Measurements from ENCODE around the gene G2E3. TPM values are rescaled to one million over a fixed set of nuclear protein-coding genes. Genes with fewer than 3 reads are reported as not detected.

Gene G2E3
- total and polyA plus RNA-seq, 2 donors (not counting 1 experiment from before 2014, with no cell fraction given) = 13.0 to 14.7 TPM

DNA sequence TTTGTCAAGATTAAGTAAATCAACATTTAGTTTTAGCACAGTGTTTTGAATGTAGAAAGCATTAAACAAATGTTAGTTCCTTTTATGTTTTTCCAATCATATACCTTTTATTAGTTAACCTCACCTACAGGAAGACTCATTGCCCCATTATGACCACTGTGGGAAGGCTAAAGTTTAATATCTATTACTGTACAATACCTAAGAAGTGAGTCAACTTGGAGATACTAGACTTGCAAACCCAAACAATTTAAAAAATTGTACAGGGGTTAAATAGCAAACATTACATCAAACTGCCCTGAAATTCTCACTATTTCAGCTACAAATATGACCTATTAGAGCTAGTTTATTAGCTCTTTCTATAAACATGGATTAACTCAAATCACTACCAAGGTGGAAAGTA lies 8.6 kb upstream of the G2E3 start:
- Histone ChIP-seq H3K36me3 (ENCODE audit: control insufficient read depth, insufficient read depth, low read length) (no peaks in the 10 kb centered on the region), H3K4me3 (replicated peaks in 1 of 4; ENCODE audit: control extremely low read depth in 1 of 4, insufficient read depth in 1 of 4, low read depth in 3 of 4, low read length in 4 of 4) (no peak overlapping the region), H3K4me1 (ENCODE audit: control insufficient read depth, extremely low read depth, insufficient read depth, low read length) (peaks cover 11% of the 10 kb centered on the region), H3K79me2 (ENCODE audit: control insufficient read depth, insufficient read depth, low read length) (no peaks in the 10 kb centered on the region), H3K27me3 (ENCODE audit: control insufficient read depth, insufficient read depth, low read length) (no peaks in the 10 kb centered on the region), H4K20me1 (ENCODE audit: control insufficient read depth, extremely low read depth, insufficient read depth, low read length) (no peaks in the 10 kb centered on the region), H3K9me3 (ENCODE audit: control insufficient read depth, insufficient read depth, low read depth, low read length) (no peaks in the 10 kb centered on the region), H3K27ac (ENCODE audit: insufficient read depth, low read length) (no peak overlapping the region), H3K4me2 (ENCODE audit: extremely low read depth, insufficient read depth, low read length) (no peak overlapping the region), H3K9ac (ENCODE audit: insufficient read depth, low read length) (no peak overlapping the region), H2AFZ (ENCODE audit: low read length) (no peak overlapping the region)
- TF ChIP-seq, protein P1, sequence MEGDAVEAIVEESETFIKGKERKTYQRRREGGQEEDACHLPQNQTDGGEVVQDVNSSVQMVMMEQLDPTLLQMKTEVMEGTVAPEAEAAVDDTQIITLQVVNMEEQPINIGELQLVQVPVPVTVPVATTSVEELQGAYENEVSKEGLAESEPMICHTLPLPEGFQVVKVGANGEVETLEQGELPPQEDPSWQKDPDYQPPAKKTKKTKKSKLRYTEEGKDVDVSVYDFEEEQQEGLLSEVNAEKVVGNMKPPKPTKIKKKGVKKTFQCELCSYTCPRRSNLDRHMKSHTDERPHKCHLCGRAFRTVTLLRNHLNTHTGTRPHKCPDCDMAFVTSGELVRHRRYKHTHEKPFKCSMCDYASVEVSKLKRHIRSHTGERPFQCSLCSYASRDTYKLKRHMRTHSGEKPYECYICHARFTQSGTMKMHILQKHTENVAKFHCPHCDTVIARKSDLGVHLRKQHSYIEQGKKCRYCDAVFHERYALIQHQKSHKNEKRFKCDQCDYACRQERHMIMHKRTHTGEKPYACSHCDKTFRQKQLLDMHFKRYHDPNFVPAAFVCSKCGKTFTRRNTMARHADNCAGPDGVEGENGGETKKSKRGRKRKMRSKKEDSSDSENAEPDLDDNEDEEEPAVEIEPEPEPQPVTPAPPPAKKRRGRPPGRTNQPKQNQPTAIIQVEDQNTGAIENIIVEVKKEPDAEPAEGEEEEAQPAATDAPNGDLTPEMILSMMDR (conservative IDR thresholded peaks at IDR 0.05 in 1 of 2, IDR thresholded peaks at IDR 0.05 in 1 of 2; ENCODE audit: low read depth in 1 of 2, low read length in 2 of 2) = no peak
- no peak for TF ChIP-seq EZH2 (IDR thresholded peaks at IDR 0.05; ENCODE audit: low read length, missing control alignments)
- DNase-seq (ENCODE audit: low read depth in 2 of 2) = peak in 1 of 2 donors; percentile 83

DNA sequence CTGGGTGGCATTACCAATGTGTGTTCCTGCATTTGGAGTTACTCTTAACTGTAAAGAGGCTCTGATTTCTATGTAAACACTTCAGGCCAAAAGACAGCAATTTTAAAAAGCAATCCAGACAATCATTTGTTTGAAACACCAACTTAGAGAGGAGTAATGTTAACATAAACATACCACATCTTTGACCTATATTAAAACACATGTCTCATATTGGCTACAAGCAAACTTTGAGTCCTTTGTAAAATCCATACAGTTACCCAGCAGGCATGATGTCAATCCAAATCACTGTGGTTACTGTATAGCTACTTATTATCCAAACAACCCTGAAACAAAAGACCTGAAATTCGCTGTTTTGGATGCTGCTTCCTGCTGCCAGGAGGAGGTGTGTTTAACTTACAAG lies 7.5 kb upstream of the G2E3 start:
- DNase-seq (ENCODE audit: low read depth in 2 of 2) = peak; percentile 12 to 28
- Histone ChIP-seq H2AFZ (ENCODE audit: low read length) (no peak overlapping the region), H3K9ac (ENCODE audit: insufficient read depth, low read length) (no peak overlapping the region), H3K4me1 (ENCODE audit: control insufficient read depth, extremely low read depth, insufficient read depth, low read length) (peaks cover 11% of the 10 kb centered on the region), H3K27ac (ENCODE audit: insufficient read depth, low read length) (no peak overlapping the region), H3K4me2 (ENCODE audit: extremely low read depth, insufficient read depth, low read length) (no peak overlapping the region), H4K20me1 (ENCODE audit: control insufficient read depth, extremely low read depth, insufficient read depth, low read length) (no peaks in the 10 kb centered on the region), H3K4me3 (replicated peaks in 1 of 4; ENCODE audit: control extremely low read depth in 1 of 4, insufficient read depth in 1 of 4, low read depth in 3 of 4, low read length in 4 of 4) (no peak overlapping the region), H3K9me3 (ENCODE audit: control insufficient read depth, insufficient read depth, low read depth, low read length) (no peaks in the 10 kb centered on the region), H3K79me2 (ENCODE audit: control insufficient read depth, insufficient read depth, low read length) (no peaks in the 10 kb centered on the region), H3K36me3 (ENCODE audit: control insufficient read depth, insufficient read depth, low read length) (no peaks in the 10 kb centered on the region), H3K27me3 (ENCODE audit: control insufficient read depth, insufficient read depth, low read length) (no peaks in the 10 kb centered on the region)
- TF ChIP-seq EZH2 (IDR thresholded peaks at IDR 0.05; ENCODE audit: low read length, missing control alignments) = no peak
- TF ChIP-seq, protein P1 (conservative IDR thresholded peaks at IDR 0.05 in 1 of 2, IDR thresholded peaks at IDR 0.05 in 1 of 2; ENCODE audit: low read depth in 1 of 2, low read length in 2 of 2) = no peak

DNA sequence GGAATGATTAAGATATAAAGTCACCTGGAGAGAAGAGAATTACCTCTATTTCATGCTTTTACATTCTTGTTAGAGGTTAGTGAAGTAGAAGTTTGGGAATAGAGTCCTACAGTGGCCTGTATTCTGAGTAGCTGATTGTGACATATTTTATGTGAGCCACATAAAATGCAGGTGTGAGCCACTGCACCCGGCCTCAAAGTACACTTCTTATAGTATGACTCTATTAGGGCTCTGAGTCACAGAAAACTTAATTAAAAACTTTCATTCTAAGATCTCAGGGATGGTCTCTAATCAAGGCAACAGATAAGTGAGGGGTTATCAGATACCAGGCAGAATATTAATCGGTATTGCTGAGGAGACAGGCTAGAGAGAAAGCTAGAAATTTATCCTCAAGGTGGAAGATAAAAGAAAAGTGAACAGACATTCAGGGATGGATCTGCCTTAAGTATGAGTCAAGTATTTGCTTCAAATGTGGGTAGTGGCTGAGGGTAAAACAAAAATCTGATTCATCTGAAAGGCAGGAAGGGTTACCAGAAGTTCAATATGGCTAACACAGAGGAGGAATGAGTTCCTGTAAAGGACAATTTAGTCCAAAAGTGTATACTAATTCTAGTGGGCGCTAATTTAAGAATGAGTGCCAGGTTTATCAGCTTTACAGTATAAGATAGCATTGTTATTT lies 5.5 kb upstream of the G2E3 start:
- H3K36me3 ChIP-seq (ENCODE audit: control insufficient read depth, insufficient read depth, low read length) = no peaks in the 10 kb centered on the region
- H3K4me3 ChIP-seq (replicated peaks in 1 of 4; ENCODE audit: control extremely low read depth in 1 of 4, insufficient read depth in 1 of 4, low read depth in 3 of 4, low read length in 4 of 4) = no peak overlapping the region
- no peaks in the 10 kb centered on the region for H3K79me2 ChIP-seq (ENCODE audit: control insufficient read depth, insufficient read depth, low read length)
- no peaks in the 10 kb centered on the region for H3K27me3 ChIP-seq (ENCODE audit: control insufficient read depth, insufficient read depth, low read length)
- H3K9ac ChIP-seq (ENCODE audit: insufficient read depth, low read length) = peak overlapping the region; percentile 4
- peak overlapping the region; percentile 65 for H3K4me2 ChIP-seq (ENCODE audit: extremely low read depth, insufficient read depth, low read length)
- no peaks in the 10 kb centered on the region for H4K20me1 ChIP-seq (ENCODE audit: control insufficient read depth, extremely low read depth, insufficient read depth, low read length)
- TF ChIP-seq, protein P1 (conservative IDR thresholded peaks at IDR 0.05 in 1 of 2, IDR thresholded peaks at IDR 0.05 in 1 of 2; ENCODE audit: low read depth in 1 of 2, low read length in 2 of 2) = no peak
- TF ChIP-seq EZH2 (IDR thresholded peaks at IDR 0.05; ENCODE audit: low read length, missing control alignments) = no peak
- no peaks in the 10 kb centered on the region for H3K9me3 ChIP-seq (ENCODE audit: control insufficient read depth, insufficient read depth, low read depth, low read length)
- no peak overlapping the region for H2AFZ ChIP-seq (ENCODE audit: low read length)
- no peak overlapping the region for H3K27ac ChIP-seq (ENCODE audit: insufficient read depth, low read length)
- peak; percentile 53 to 89 for DNase-seq (ENCODE audit: low read depth in 2 of 2)
- H3K4me1 ChIP-seq (ENCODE audit: control insufficient read depth, extremely low read depth, insufficient read depth, low read length) = peaks cover 11% of the 10 kb centered on the region

Data from fibroblast of lung (primary cell).